Panc1 (cell line): ENCODE data around the gene SOX18.

Experiments used
- POLR2AphosphoS5 ChIP-seq: IDR thresholded peaks from 2 replicates; pipeline ENCODE4 v1.6.1; 2012; ENCODE audit warnings: mild to moderate bottlenecking, low read depth, low read length, moderate library complexity
- SIN3A ChIP-seq: IDR thresholded peaks from 2 replicates; pipeline ENCODE4 v1.6.1; 2012; ENCODE audit warnings: low read depth, mild to moderate bottlenecking, low read length, moderate library complexity, borderline replicate concordance; ENCODE audit not compliant: insufficient read depth
- TCF7L2 ChIP-seq: IDR thresholded peaks from 2 replicates; pipeline ENCODE4 v1.6.1; 2011; ENCODE audit warnings: mild to moderate bottlenecking, low read depth, low read length, inconsistent platforms
- TF ChIP-seq, protein P1 (sequence below): fragments of 450-650 bp; IDR thresholded peaks from 2 replicates; pipeline ENCODE4 v1.5.1; 2017; ENCODE audit warnings: mild to moderate bottlenecking
- TF ChIP-seq, protein P2 (sequence below), 2 experiments: IDR thresholded peaks; 2 replicates each; pipeline ENCODE4 v1.6.1; 2011 to 2012; ENCODE audit warnings: low read depth in 2 of 2, control low read depth in 1 of 2, low read length in 1 of 2, mild to moderate bottlenecking in 1 of 2, moderate library complexity in 1 of 2; ENCODE audit not compliant: insufficient read depth in 1 of 2

DNA sequence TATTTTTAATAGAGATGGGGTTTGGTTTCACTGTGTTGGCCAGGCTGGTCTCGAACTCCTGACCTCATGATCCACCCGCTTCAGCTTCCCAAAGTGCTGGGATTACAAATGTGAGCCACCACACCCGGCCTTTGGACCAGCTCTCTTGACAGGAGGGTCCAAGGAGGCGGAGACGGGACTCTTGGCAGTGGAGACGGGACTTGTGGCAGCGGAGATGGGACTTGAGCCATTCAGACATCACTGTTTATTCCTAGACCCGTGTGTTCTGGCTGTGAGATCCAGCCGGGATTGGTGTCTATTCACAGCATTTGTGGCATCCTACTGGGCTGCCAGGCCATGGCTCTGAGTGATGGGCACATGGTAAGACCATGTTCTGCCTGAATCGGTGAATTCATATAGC is 42.9 kb downstream of the SOX18 start:
- TF ChIP-seq, protein P1, sequence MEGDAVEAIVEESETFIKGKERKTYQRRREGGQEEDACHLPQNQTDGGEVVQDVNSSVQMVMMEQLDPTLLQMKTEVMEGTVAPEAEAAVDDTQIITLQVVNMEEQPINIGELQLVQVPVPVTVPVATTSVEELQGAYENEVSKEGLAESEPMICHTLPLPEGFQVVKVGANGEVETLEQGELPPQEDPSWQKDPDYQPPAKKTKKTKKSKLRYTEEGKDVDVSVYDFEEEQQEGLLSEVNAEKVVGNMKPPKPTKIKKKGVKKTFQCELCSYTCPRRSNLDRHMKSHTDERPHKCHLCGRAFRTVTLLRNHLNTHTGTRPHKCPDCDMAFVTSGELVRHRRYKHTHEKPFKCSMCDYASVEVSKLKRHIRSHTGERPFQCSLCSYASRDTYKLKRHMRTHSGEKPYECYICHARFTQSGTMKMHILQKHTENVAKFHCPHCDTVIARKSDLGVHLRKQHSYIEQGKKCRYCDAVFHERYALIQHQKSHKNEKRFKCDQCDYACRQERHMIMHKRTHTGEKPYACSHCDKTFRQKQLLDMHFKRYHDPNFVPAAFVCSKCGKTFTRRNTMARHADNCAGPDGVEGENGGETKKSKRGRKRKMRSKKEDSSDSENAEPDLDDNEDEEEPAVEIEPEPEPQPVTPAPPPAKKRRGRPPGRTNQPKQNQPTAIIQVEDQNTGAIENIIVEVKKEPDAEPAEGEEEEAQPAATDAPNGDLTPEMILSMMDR: no peak
- TF ChIP-seq, protein P2, sequence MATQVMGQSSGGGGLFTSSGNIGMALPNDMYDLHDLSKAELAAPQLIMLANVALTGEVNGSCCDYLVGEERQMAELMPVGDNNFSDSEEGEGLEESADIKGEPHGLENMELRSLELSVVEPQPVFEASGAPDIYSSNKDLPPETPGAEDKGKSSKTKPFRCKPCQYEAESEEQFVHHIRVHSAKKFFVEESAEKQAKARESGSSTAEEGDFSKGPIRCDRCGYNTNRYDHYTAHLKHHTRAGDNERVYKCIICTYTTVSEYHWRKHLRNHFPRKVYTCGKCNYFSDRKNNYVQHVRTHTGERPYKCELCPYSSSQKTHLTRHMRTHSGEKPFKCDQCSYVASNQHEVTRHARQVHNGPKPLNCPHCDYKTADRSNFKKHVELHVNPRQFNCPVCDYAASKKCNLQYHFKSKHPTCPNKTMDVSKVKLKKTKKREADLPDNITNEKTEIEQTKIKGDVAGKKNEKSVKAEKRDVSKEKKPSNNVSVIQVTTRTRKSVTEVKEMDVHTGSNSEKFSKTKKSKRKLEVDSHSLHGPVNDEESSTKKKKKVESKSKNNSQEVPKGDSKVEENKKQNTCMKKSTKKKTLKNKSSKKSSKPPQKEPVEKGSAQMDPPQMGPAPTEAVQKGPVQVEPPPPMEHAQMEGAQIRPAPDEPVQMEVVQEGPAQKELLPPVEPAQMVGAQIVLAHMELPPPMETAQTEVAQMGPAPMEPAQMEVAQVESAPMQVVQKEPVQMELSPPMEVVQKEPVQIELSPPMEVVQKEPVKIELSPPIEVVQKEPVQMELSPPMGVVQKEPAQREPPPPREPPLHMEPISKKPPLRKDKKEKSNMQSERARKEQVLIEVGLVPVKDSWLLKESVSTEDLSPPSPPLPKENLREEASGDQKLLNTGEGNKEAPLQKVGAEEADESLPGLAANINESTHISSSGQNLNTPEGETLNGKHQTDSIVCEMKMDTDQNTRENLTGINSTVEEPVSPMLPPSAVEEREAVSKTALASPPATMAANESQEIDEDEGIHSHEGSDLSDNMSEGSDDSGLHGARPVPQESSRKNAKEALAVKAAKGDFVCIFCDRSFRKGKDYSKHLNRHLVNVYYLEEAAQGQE (IDR thresholded peaks at IDR 0.05; ENCODE audit: insufficient read depth in 1 of 2, low read depth in 2 of 2, low read length in 1 of 2): no peak
- TF ChIP-seq POLR2AphosphoS5: no peak
- TF ChIP-seq TCF7L2: no peak
- TF ChIP-seq SIN3A: no peak
